K562 (cell line): ENCODE results near the gene RABL6. TPM values are rescaled to one million over a fixed set of nuclear protein-coding genes. Genes with fewer than 3 reads are reported as not detected.
"Not testable (repeated sequence)": the region's sequence is repeated elsewhere in the genome, so short reads cannot be mapped to it uniquely, and the experiment has no call there.

Source experiments
- ATAC-seq: fragments of 200-7000 bp; cut with Tn5 transposase; 3 replicates; pipeline ENCODE4 v1.9.1; 2020; ENCODE audit warnings: moderate library complexity
- BruUV-seq: library from RNA; stranded (reverse); fragments of 400-500 nt; replicated peaks from 2 replicates; lab custom pipeline; 2021; lab: Mats Ljungman, UMichigan
- CTCF ChIA-PET: fragments of 300-600 bp; formaldehyde crosslinking; extraction: SDS; loops from one replicate; lab custom pipeline; 2021; ENCODE audit warnings: low intra/inter-chr PET ratio; lab: Yijun Ruan, JAX
- POLR2A ChIA-PET: fragments of 300-600, 350-650 bp; sonication (Branson Sonifier 250); formaldehyde crosslinking; extraction: SDS; loops from one replicate; lab custom pipeline; 2021; ENCODE audit warnings: antibody characterized with exemption, inconsistent platforms; lab: Yijun Ruan, JAX
- DNase-seq, 4 experiments: peaks; one replicate each; pipeline versions ENCODE4 v3.0.0 to v3.0.0-alpha.2; 2011 to 2018; ENCODE audit warnings: low spot score in 3 of 4, mixed read lengths in 3 of 4; ENCODE audit errors: extremely low read depth in 1 of 4
- FAIRE-seq: peaks from 2 replicates; lab custom pipeline; 2011; peaks lifted over from hg19 to GRCh38; lab: Jason Lieb, UNC
- H2AFZ ChIP-seq: 2 replicates; pipeline ENCODE4 v1.6.0; 2011; ENCODE audit warnings: low read depth, low read length, control low read depth, inconsistent platforms
- H3K27ac ChIP-seq: fragments of 200-600 bp; 3 replicates; pipeline ENCODE4 v1.8.0; 2011; ENCODE audit warnings: low read depth, mild to moderate bottlenecking, control low read depth, inconsistent platforms, low read length, moderate library complexity, mixed read lengths; ENCODE audit errors: extremely low read depth
- H3K27me3 ChIP-seq, 2 experiments: fragments of 300-600 bp in 1 of 2; 2 replicates in 1 of 2; 3 replicates in 1 of 2; pipeline versions ENCODE4 v1.6.0 to v1.8.0; 2011; ENCODE audit warnings: inconsistent platforms in 2 of 2, low read length in 2 of 2, mild to moderate bottlenecking in 1 of 2, mixed read lengths in 1 of 2, moderate library complexity in 1 of 2; ENCODE audit not compliant: control insufficient read depth in 2 of 2, insufficient read depth in 2 of 2
- H3K36me3 ChIP-seq: fragments of 300-600 bp; 3 replicates; pipeline ENCODE4 v1.8.0; 2011; ENCODE audit warnings: mild to moderate bottlenecking, low read length, inconsistent platforms; ENCODE audit not compliant: control insufficient read depth, insufficient read depth
- H3K4me1 ChIP-seq, 2 experiments: fragments of 200-600 bp in 1 of 2; replicated peaks in 1 of 2; 2 replicates in 1 of 2; 3 replicates in 1 of 2; pipeline versions ENCODE4 v1.5.1 to v1.8.0; 2011; ENCODE audit warnings: inconsistent platforms in 2 of 2, low read length in 2 of 2, mild to moderate bottlenecking in 1 of 2, mixed read lengths in 1 of 2, moderate library complexity in 1 of 2; ENCODE audit not compliant: control insufficient read depth in 2 of 2, insufficient read depth in 2 of 2
- H3K4me2 ChIP-seq: 2 replicates; pipeline ENCODE4 v1.6.1; 2011; ENCODE audit warnings: low read length, control low read depth, inconsistent platforms, mixed read lengths; ENCODE audit not compliant: insufficient read depth
- H3K4me3 ChIP-seq: fragments of 200-600 bp; sonication (generic), shearing (Covaris generic); 2 replicates; pipeline ENCODE4 v1.5.1; 2016; ENCODE audit warnings: control low read depth, inconsistent platforms
- H3K79me2 ChIP-seq: fragments of 200-600 bp; 3 replicates; pipeline ENCODE4 v1.8.0; 2011; ENCODE audit warnings: low read length, inconsistent platforms; ENCODE audit not compliant: control insufficient read depth, insufficient read depth
- H3K9ac ChIP-seq, 2 experiments: 2 replicates each; pipeline versions ENCODE4 v1.6.0 to v1.6.1; 2011; ENCODE audit warnings: low read depth in 2 of 2, low read length in 2 of 2, control low read depth in 1 of 2, inconsistent platforms in 1 of 2, mild to moderate bottlenecking in 1 of 2, mixed read lengths in 1 of 2; ENCODE audit not compliant: insufficient read depth in 1 of 2
- H3K9me1 ChIP-seq: one replicate; pipeline ENCODE4 v1.6.0; 2011; ENCODE audit warnings: inconsistent platforms, mild to moderate bottlenecking, low read length, moderate library complexity; ENCODE audit not compliant: control insufficient read depth, insufficient read depth
- H3K9me3 ChIP-seq: replicated peaks from 2 replicates; pipeline ENCODE4 v1.5.1; 2011; ENCODE audit warnings: low read depth, low read length, inconsistent platforms; ENCODE audit not compliant: control insufficient read depth, insufficient read depth
- H4K20me1 ChIP-seq: replicated peaks from 2 replicates; pipeline ENCODE4 v1.6.1; 2011; ENCODE audit warnings: low read length, inconsistent platforms, mixed read lengths; ENCODE audit not compliant: control insufficient read depth, insufficient read depth
- GTF2E2 ChIP-seq: fragments of 200-800 bp; sonication (Bioruptor generic); IDR thresholded peaks from 2 replicates; pipeline ENCODE4 v1.6.1; 2016; ENCODE audit warnings: missing genetic modification characterization, missing compliant biosample characterization
- NKRF ChIP-seq: fragments of 450-650 bp; IDR thresholded peaks from 2 replicates; pipeline ENCODE4 v1.6.1; 2016; ENCODE audit warnings: borderline replicate concordance
- SOX6 ChIP-seq: fragments of 450-650 bp; IDR thresholded peaks from 2 replicates; pipeline ENCODE4 v1.6.1; 2014; ENCODE audit warnings: mild to moderate bottlenecking
- SUPT5H ChIP-seq: fragments of 450-650 bp; IDR thresholded peaks from 2 replicates; pipeline ENCODE4 v1.6.1; 2016
- ZNF282 ChIP-seq: sonication (generic); formaldehyde crosslinking; IDR thresholded peaks from 2 replicates; pipeline ENCODE4 v1.8.1; 2023; ENCODE audit warnings: missing genetic modification reagents
- ZNF644 ChIP-seq: fragments of 200-800 bp; sonication (Bioruptor generic); IDR thresholded peaks from 2 replicates; pipeline ENCODE4 v1.6.1; 2016; ENCODE audit warnings: low read depth, missing genetic modification characterization, missing compliant biosample characterization
- ZNF766 ChIP-seq: fragments of 200-800 bp; sonication (Bioruptor generic); conservative IDR thresholded peaks from 2 replicates; pipeline ENCODE4 v1.6.1; 2016; ENCODE audit warnings: missing genetic modification characterization, missing compliant biosample characterization
- WGBS: fragments of 100-300 bp; shearing (Covaris generic); methylation state at CpG from one replicate; pipeline ENCODE4 v1.1.6; 2016; ENCODE audit warnings: low coverage, mixed read lengths; ENCODE audit not compliant: insufficient coverage; ENCODE audit errors: missing lambda C conversion rate; 5-methylcytosine and 5-hydroxymethylcytosine counted together
- in situ Hi-C: fragments of 300-500 bp; cut with MboI; formaldehyde crosslinking; loops from 4 replicates; pipeline ENCODE4 v1.15.0; 2018; ENCODE audit warnings: inconsistent platforms, mixed read lengths
- intact Hi-C: fragments of 100-400 bp; cut with micrococcal nuclease; formaldehyde crosslinking; loops from 2 replicates; pipeline ENCODE4 v1.14.2; 2022
- polyA plus RNA-seq, 8 experiments: library from polyadenylated mRNA; depleted of rRNA in 4 of 8; stranded (reverse) in 5 of 8; unstranded in 3 of 8; fragments of >200 nt; fragmentation: Nextera tagmentation in 2 of 8; fragmentation: Illumina TruSeq in 1 of 8; extraction: Ambion mirVana in 2 of 8; extraction: Trizol in 1 of 8; gene quantifications; 2 replicates each; pipeline versions ENCODE4 v1.2.1 to v1.2.3, GENCODE V29; 2011 to 2014; ENCODE audit warnings: inconsistent platforms in 1 of 8, missing spikeins in 1 of 8
- total RNA-seq, 7 experiments: library from RNA; depleted of rRNA in 6 of 7; stranded (reverse); fragments of >200 nt in 6 of 7; fragmentation: Illumina TruSeq in 2 of 7; extraction: Trizol in 2 of 7; gene quantifications; 2 replicates each; pipeline versions ENCODE4 v1.2.1 to v1.2.3, GENCODE V29; 2011 to 2021; ENCODE audit warnings: low replicate concordance in 1 of 7

The RABL6 gene
- total and polyA plus RNA-seq, 9 of the 15 experiments (the other 6 are each of a cell fraction or from before 2014, with no cell fraction given) = 5.6 to 181 (median 84.5) TPM

- Histone ChIP-seq H3K9me3 (no peaks in the 10 kb centered on the region; the same call in 1 of the 2 replicates), H3K36me3 (peaks cover 42% of the 10 kb centered on the region; the same call in 2 of the 3 replicates), H3K79me2 (peaks cover 43% of the 10 kb centered on the region), H3K9me1 (peaks cover 4% of the 10 kb centered on the region), H3K9ac (peak overlapping the region; percentile 73 to 96), H2AFZ (peak overlapping the region; percentile 64; the same call in 1 of the 2 replicates), H4K20me1 (peaks cover 9% of the 10 kb centered on the region; the same call in 1 of the 2 replicates), H3K4me1 (peaks cover 5 to 32% of the 10 kb centered on the region in 2 experiments; a peak in 3 of 5 replicates), H3K27me3 (no peaks in the 10 kb centered on the region)
- CTCF ChIA-PET = no interaction called here
- peak in 2 of 4 experiments; percentile 87 to 88 for DNase-seq
- BruUV-seq = no TSS peak
- in situ Hi-C loops = no loop called here
- 0% methylated on average over 2 of the region's 20 CpGs for WGBS
- TF ChIP-seq ZNF644 (tag) (no peak), ZNF282 (0 out of 2 replicates have a peak, but pooled peaks have one; percentile 35), GTF2E2 (tag) (peak; percentile 68; the same call in 1 of the 2 replicates), SUPT5H (no peak)
- TF ChIP-seq, all 486 proteins: peak for 2
- intact Hi-C loops = no loop called here
- POLR2A ChIA-PET = interaction anchor here (1.0 to 2.3 kb wide), 5 partner anchors 9 to 18 kb away, joined by 3 to 15 read pairs (median 4); no protein-coding TSS in a partner anchor
- H3K27ac ChIP-seq = peak overlapping the region; percentile 77
- H3K4me3 ChIP-seq = peak overlapping the region; percentile 95
- peak overlapping the region; percentile 77 for H3K4me2 ChIP-seq
- FAIRE-seq (no peak), ATAC-seq (peak; percentile 24)
Observed at GRCh38 chr9:136865768-136866103, 58.0 kb downstream of the RABL6 start.

GRCh38 chr9:136866898-136867421, 59.2 kb downstream of the RABL6 start:
- H3K9me3 ChIP-seq, ATAC-seq, H3K9me1 ChIP-seq, BruUV-seq, in situ Hi-C loops, CTCF ChIA-PET, FAIRE-seq, intact Hi-C loops, H3K27me3 ChIP-seq, H4K20me1 ChIP-seq, DNase-seq: not testable (repeated sequence)
- WGBS = 14% methylated on average over 25 of the region's 29 CpGs
- POLR2A ChIA-PET = interaction anchor here (0.6 to 2.3 kb wide), 3 partner anchors 15 to 204 kb away, joined by 3 to 15 read pairs (median 3); no protein-coding TSS in a partner anchor
- H3K4me2 ChIP-seq = peak overlapping the region; percentile 77
- H3K9ac ChIP-seq = peak overlapping the region; percentile 72 to 96
- peak overlapping the region; percentile 76; the same call in 1 of the 3 replicates for H3K27ac ChIP-seq
- peaks cover 30% of the 10 kb centered on the region; the same call in 2 of the 3 replicates for H3K36me3 ChIP-seq
- peaks cover 5 to 24% of the 10 kb centered on the region in 2 experiments; a peak in 3 of 5 replicates for H3K4me1 ChIP-seq
- peaks cover 43% of the 10 kb centered on the region for H3K79me2 ChIP-seq
- peak overlapping the region; percentile 95 for H3K4me3 ChIP-seq
- H2AFZ ChIP-seq = peak overlapping the region; percentile 37; the same call in 1 of the 2 replicates
- TF ChIP-seq ZNF766 (CRISPR knock-in tag) (0 out of 2 replicates have a peak, but pooled peaks have one; percentile 10), SOX6 (0 out of 2 replicates have a peak, but pooled peaks have one; percentile 1), NKRF (peak; percentile 29; the same call in 1 of the 2 replicates)
